Activated CD8-positive, alpha-beta T cell treated with anti-CD3 and anti-CD28 coated beads for 36 hours (primary cell): ENCODE results near the gene ANKMY1. TPM values are rescaled to one million over a fixed set of nuclear protein-coding genes. Genes with fewer than 3 reads are reported as not detected.
"Not testable (repeated sequence)": the region's sequence is repeated elsewhere in the genome, so short reads cannot be mapped to it uniquely, and the experiment has no call there.

Experiments used
- ATAC-seq: fragments of 200-7000 bp; cut with Tn5 transposase; one replicate; pipeline ENCODE4 v1.10.0; 2021; ENCODE audit warnings: mild to moderate bottlenecking, moderate library complexity
- CTCF ChIA-PET: fragments of 350-600 bp; sonication (Branson Sonifier 250); formaldehyde crosslinking; loops from one replicate; lab custom pipeline; 2021; ENCODE audit warnings: antibody characterized with exemption; lab: Charles Lee
- POLR2A ChIA-PET: fragments of 350-600 bp; sonication (Branson Sonifier 250); formaldehyde crosslinking; loops from one replicate; lab custom pipeline; 2021; ENCODE audit warnings: antibody characterized with exemption; lab: Charles Lee
- DNase-seq: peaks from one replicate; pipeline ENCODE4 v3.0.0-alpha.2; 2020
- H3K27ac Mint-ChIP-seq: one replicate; pipeline ENCODE4 v1.8.0; 2021; ENCODE audit warnings: mild to moderate bottlenecking, mixed read lengths
- H3K27me3 Mint-ChIP-seq: one replicate; pipeline ENCODE4 v1.8.0; 2021; ENCODE audit warnings: mixed read lengths
- H3K36me3 Mint-ChIP-seq: one replicate; pipeline ENCODE4 v1.8.0; 2021; ENCODE audit warnings: low read depth, mixed read lengths
- H3K4me1 Mint-ChIP-seq: one replicate; pipeline ENCODE4 v1.8.0; 2021; ENCODE audit warnings: low read depth, mixed read lengths
- H3K4me3 Mint-ChIP-seq: one replicate; pipeline ENCODE4 v1.8.0; 2021; ENCODE audit warnings: mild to moderate bottlenecking, moderate library complexity, mixed read lengths
- H3K9me3 Mint-ChIP-seq: one replicate; pipeline ENCODE4 v1.8.0; 2021; ENCODE audit warnings: mixed read lengths
- CTCF ChIP-seq: fragments of 200-600 bp; IDR thresholded peaks from one replicate; pipeline ENCODE4 v1.8.0; 2022; ENCODE audit warnings: antibody characterized with exemption, mild to moderate bottlenecking
- intact Hi-C: fragments of 100-400 bp; cut with micrococcal nuclease; formaldehyde crosslinking; loops from one replicate; pipeline ENCODE4 v1.10.0; 2022
- total RNA-seq, 2 experiments: library from RNA; stranded (reverse); gene quantifications; one replicate each; pipeline ENCODE4 v1.2.3, GENCODE V29; 2021

The ANKMY1 gene
- total RNA-seq, 2 experiments from 2014 or later: 14.5 to 18.6 TPM

- ChIA-PET POLR2A (interaction anchor here (0.9 to 13.3 kb wide), 9 partner anchors 11 to 586 kb away, joined by 3 to 118 read pairs (median 4); partner anchors contain the start of genes CAPN10 and GPR35), CTCF (interaction anchor here (0.6 to 5.3 kb wide), 13 partner anchors 8 to 167 kb away, joined by 3 to 50 read pairs (median 3); partner anchors contain the start of gene CAPN10)
- H3K4me3 Mint-ChIP-seq: peak overlapping the region; percentile 98
- peaks cover 36% of the 10 kb centered on the region for H3K36me3 Mint-ChIP-seq
- H3K27ac Mint-ChIP-seq: peak overlapping the region; percentile 99
- H3K4me1 Mint-ChIP-seq: peaks cover 60% of the 10 kb centered on the region
- DNase-seq (peak; percentile 98), ATAC-seq (peak; percentile 73)
- intact Hi-C loops: loop anchor here (5.0 kb wide), 2 partner anchors 49 to 56 kb away; no protein-coding TSS in a partner anchor
- H3K27me3 Mint-ChIP-seq: no peaks in the 10 kb centered on the region
- H3K9me3 Mint-ChIP-seq: no peaks in the 10 kb centered on the region
- TF ChIP-seq CTCF: peak; percentile 99
Measured at GRCh38 chr2:240566203-240567136, 8.7 kb upstream of the ANKMY1 start.

GRCh38 chr2:240565333-240566202 lies 7.8 kb upstream of the ANKMY1 start:
- ChIA-PET POLR2A (interaction anchor here (0.8 to 13.3 kb wide), 10 partner anchors 12 to 256 kb away, joined by 3 to 118 read pairs (median 4); partner anchors contain the start of genes CAPN10 and GPR35), CTCF (interaction anchor here (0.6 to 5.3 kb wide), 11 partner anchors 12 to 168 kb away, joined by 3 to 50 read pairs (median 4); partner anchors contain the start of gene CAPN10)
- peaks cover 53% of the 10 kb centered on the region for H3K4me1 Mint-ChIP-seq
- peak; percentile 55 for ATAC-seq
- peaks cover 37% of the 10 kb centered on the region for H3K36me3 Mint-ChIP-seq
- H3K27me3 Mint-ChIP-seq: no peaks in the 10 kb centered on the region
- H3K4me3 Mint-ChIP-seq: peak overlapping the region; percentile 98
- H3K27ac Mint-ChIP-seq: peak overlapping the region; percentile 99
- TF ChIP-seq CTCF: no peak
- DNase-seq: peak; percentile 96
- intact Hi-C loops: loop anchor here (5.0 kb wide), 2 partner anchors 48 to 57 kb away; no protein-coding TSS in a partner anchor
- no peaks in the 10 kb centered on the region for H3K9me3 Mint-ChIP-seq

- ATAC-seq (no peak), DNase-seq (peak; percentile 70)
- peak overlapping the region; percentile 99 for H3K27ac Mint-ChIP-seq
- H3K9me3 Mint-ChIP-seq: no peaks in the 10 kb centered on the region
- CTCF ChIA-PET: interaction anchor here (1.1 to 5.3 kb wide), 9 partner anchors 11 to 58 kb away, joined by 3 to 50 read pairs (median 20); partner anchors contain the start of gene CAPN10
- H3K4me1 Mint-ChIP-seq: peaks cover 48% of the 10 kb centered on the region
- H3K36me3 Mint-ChIP-seq: peaks cover 40% of the 10 kb centered on the region
- H3K4me3 Mint-ChIP-seq: peak overlapping the region; percentile 98
- intact Hi-C loops: loop anchor here (5.0 kb wide), 2 partner anchors 47 to 58 kb away; no protein-coding TSS in a partner anchor
- peak; percentile 69 for TF ChIP-seq CTCF
- no peaks in the 10 kb centered on the region for H3K27me3 Mint-ChIP-seq
- POLR2A ChIA-PET: interaction anchor here (0.8 to 13.3 kb wide), 8 partner anchors 15 to 257 kb away, joined by 3 to 118 read pairs (median 4); partner anchors contain the start of genes CAPN10 and GPR35
Measured at GRCh38 chr2:240564561-240565332, 7.0 kb upstream of the ANKMY1 start.

GRCh38 chr2:240563951-240564560 lies 6.3 kb upstream of the ANKMY1 start:
- Mint-ChIP-seq H3K4me3 (peak overlapping the region; percentile 98), H3K4me1 (peaks cover 49% of the 10 kb centered on the region), H3K27ac (peak overlapping the region; percentile 99), H3K36me3 (peaks cover 47% of the 10 kb centered on the region), H3K27me3 (no peaks in the 10 kb centered on the region), H3K9me3 (no peaks in the 10 kb centered on the region)
- POLR2A ChIA-PET: interaction anchor here (0.6 to 13.3 kb wide), 4 partner anchors 16 to 799 kb away, joined by 3 to 118 read pairs (median 4); partner anchors contain the start of gene CAPN10
- DNase-seq (no peak), ATAC-seq (no peak)
- no peak for TF ChIP-seq CTCF
- intact Hi-C loops: no loop called here
- CTCF ChIA-PET: interaction anchor here (1.9 to 5.3 kb wide), 4 partner anchors 16 to 58 kb away, joined by 9 to 37 read pairs (median 21); partner anchors contain the start of gene CAPN10

- ChIA-PET POLR2A (interaction anchor here (0.6 to 13.3 kb wide), 3 partner anchors 17 to 799 kb away, joined by 3 to 118 read pairs (median 5); partner anchors contain the start of gene CAPN10), CTCF (interaction anchor here (1.9 to 5.3 kb wide), 3 partner anchors 17 to 49 kb away, joined by 9 to 37 read pairs (median 22); partner anchors contain the start of gene CAPN10)
- ATAC-seq, intact Hi-C loops, H3K4me3 Mint-ChIP-seq, DNase-seq, H3K9me3 Mint-ChIP-seq, H3K27me3 Mint-ChIP-seq: not testable (repeated sequence)
- H3K27ac Mint-ChIP-seq: peak overlapping the region; percentile 91
- peaks cover 56% of the 10 kb centered on the region for H3K36me3 Mint-ChIP-seq
- peaks cover 58% of the 10 kb centered on the region for H3K4me1 Mint-ChIP-seq
Measured at GRCh38 chr2:240563231-240563630, 5.4 kb upstream of the ANKMY1 start.
